Measurements from ENCODE around the gene FHDC1. TPM values are rescaled to one million over a fixed set of nuclear protein-coding genes. Genes with fewer than 3 reads are reported as not detected.

Gene FHDC1
- total and polyA plus RNA-seq, 10 of the 15 experiments (the other 5 are each of a cell fraction or from before 2014, with no cell fraction given): 0.04 to 0.12 (median 0.06) TPM; not detected in 3

- Histone ChIP-seq H3K27ac (ENCODE audit: control insufficient read depth, insufficient read depth) (no peak overlapping the region), H3K36me3 (ENCODE audit: control insufficient read depth in 2 of 2, insufficient read depth in 2 of 2, low read length in 1 of 2) (no peaks in the 10 kb centered on the region; a peak in 1 of 4 replicates), H3K4me2 (ENCODE audit: control insufficient read depth, insufficient read depth) (no peak overlapping the region), H2AFZ (ENCODE audit: control insufficient read depth, low read depth, low read length) (no peak overlapping the region), H3K27me3 (replicated peaks in 1 of 2; ENCODE audit: control insufficient read depth in 2 of 2, insufficient read depth in 2 of 2, low read length in 1 of 2) (no peaks in the 10 kb centered on the region), H3K9me3 (replicated peaks; ENCODE audit: control insufficient read depth, insufficient read depth, low read length) (no peaks in the 10 kb centered on the region; the same call in 2 of the 3 replicates), H3K4me1 (ENCODE audit: control insufficient read depth, insufficient read depth, low read length) (no peaks in the 10 kb centered on the region), H3K9ac (ENCODE audit: control insufficient read depth, insufficient read depth, low read length) (no peak overlapping the region), H3K79me2 (ENCODE audit: control insufficient read depth, insufficient read depth, low read length) (no peaks in the 10 kb centered on the region), H3K4me3 (no peak overlapping the region), H4K20me1 (ENCODE audit: control insufficient read depth, insufficient read depth) (no peaks in the 10 kb centered on the region)
- BruUV-seq (replicated peaks): no TSS peak
- FAIRE-seq (no peak), DNase-seq (ENCODE audit: low read depth, low spot score) (no peak), ATAC-seq (no peak)
- TF ChIP-seq, protein P1, sequence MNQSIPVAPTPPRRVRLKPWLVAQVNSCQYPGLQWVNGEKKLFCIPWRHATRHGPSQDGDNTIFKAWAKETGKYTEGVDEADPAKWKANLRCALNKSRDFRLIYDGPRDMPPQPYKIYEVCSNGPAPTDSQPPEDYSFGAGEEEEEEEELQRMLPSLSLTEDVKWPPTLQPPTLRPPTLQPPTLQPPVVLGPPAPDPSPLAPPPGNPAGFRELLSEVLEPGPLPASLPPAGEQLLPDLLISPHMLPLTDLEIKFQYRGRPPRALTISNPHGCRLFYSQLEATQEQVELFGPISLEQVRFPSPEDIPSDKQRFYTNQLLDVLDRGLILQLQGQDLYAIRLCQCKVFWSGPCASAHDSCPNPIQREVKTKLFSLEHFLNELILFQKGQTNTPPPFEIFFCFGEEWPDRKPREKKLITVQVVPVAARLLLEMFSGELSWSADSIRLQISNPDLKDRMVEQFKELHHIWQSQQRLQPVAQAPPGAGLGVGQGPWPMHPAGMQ (IDR thresholded peaks at IDR 0.05; ENCODE audit: borderline replicate concordance): no peak
- TF ChIP-seq ETV6 (conservative IDR thresholded peaks at IDR 0.05 in 1 of 2, IDR thresholded peaks at IDR 0.05 in 1 of 2; ENCODE audit: borderline replicate concordance in 1 of 2, low read depth in 1 of 2) (no peak), SREBF2 (IDR thresholded peaks at IDR 0.05; ENCODE audit: low read length) (no peak), ZNF592 (IDR thresholded peaks at IDR 0.05) (no peak), TAF1 (IDR thresholded peaks at IDR 0.05; ENCODE audit: borderline replicate concordance, low read depth, low read length) (no peak), CBX5 (IDR thresholded peaks at IDR 0.05; ENCODE audit: low read depth) (no peak), CREB1 (IDR thresholded peaks at IDR 0.05; ENCODE audit: low read depth) (no peak), ZNF274 (IDR thresholded peaks at IDR 0.05; ENCODE audit: insufficient read depth, insufficient read length) (no peak), YY1 (IDR thresholded peaks at IDR 0.05; ENCODE audit: low read depth, low read length) (no peak), ZNF24 (IDR thresholded peaks at IDR 0.05) (no peak), CHD4 (IDR thresholded peaks at IDR 0.05) (no peak), RELA (IDR thresholded peaks at IDR 0.05; ENCODE audit: borderline replicate concordance, partially characterized antibody) (no peak), MLLT1 (IDR thresholded peaks at IDR 0.05) (no peak), SP1 (IDR thresholded peaks at IDR 0.05; ENCODE audit: low read depth, low read length) (no peak)
- TF ChIP-seq, protein P2, sequence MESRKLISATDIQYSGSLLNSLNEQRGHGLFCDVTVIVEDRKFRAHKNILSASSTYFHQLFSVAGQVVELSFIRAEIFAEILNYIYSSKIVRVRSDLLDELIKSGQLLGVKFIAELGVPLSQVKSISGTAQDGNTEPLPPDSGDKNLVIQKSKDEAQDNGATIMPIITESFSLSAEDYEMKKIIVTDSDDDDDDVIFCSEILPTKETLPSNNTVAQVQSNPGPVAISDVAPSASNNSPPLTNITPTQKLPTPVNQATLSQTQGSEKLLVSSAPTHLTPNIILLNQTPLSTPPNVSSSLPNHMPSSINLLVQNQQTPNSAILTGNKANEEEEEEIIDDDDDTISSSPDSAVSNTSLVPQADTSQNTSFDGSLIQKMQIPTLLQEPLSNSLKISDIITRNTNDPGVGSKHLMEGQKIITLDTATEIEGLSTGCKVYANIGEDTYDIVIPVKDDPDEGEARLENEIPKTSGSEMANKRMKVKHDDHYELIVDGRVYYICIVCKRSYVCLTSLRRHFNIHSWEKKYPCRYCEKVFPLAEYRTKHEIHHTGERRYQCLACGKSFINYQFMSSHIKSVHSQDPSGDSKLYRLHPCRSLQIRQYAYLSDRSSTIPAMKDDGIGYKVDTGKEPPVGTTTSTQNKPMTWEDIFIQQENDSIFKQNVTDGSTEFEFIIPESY (IDR thresholded peaks at IDR 0.05): no peak
- intact Hi-C loops (cut with micrococcal nuclease; ENCODE audit: unreplicated experiment) (no loop called here), in situ Hi-C loops (cut with MboI) (no loop called here)
- CTCF ChIA-PET: no interaction called here
- SMC1A ChIA-PET (ENCODE audit: uncharacterized antibody, unreplicated experiment): interaction anchor here (1.0 kb wide), 1 partner anchor 13 kb away, joined by 3 read pairs; no protein-coding TSS in a partner anchor
- POLR2A ChIA-PET: no interaction called here
- RAD21 ChIA-PET (ENCODE audit: unreplicated experiment): no interaction called here
Observed at GRCh38 chr4:152900395-152900794, 35.7 kb upstream of the FHDC1 start.
